Endothelial cell of umbilical vein (primary cell): ENCODE results near the gene B3GNT9. TPM values are rescaled to one million over a fixed set of nuclear protein-coding genes. Genes with fewer than 3 reads are reported as not detected.
A peak's percentile ranks its signal among the peaks of the same experiment; 100 is the strongest.

ENCODE experiments used
- BruUV-seq: library from RNA; stranded (reverse); fragments of 400-500 nt; replicated peaks from 2 replicates; lab custom pipeline; 2021; lab: Mats Ljungman, UMichigan
- CTCF ChIA-PET: fragments of 300-600, 350-600 bp; sonication (Branson Sonifier 250); formaldehyde crosslinking; loops from one replicate; lab custom pipeline; 2021; ENCODE audit warnings: antibody characterized with exemption, inconsistent platforms; lab: Charles Lee
- POLR2A ChIA-PET: fragments of 300-600, 350-600 bp; sonication (Branson Sonifier 250); formaldehyde crosslinking; loops from one replicate; lab custom pipeline; 2021; ENCODE audit warnings: antibody characterized with exemption, inconsistent platforms; lab: Charles Lee
- DNase-seq: peaks from one replicate; pipeline ENCODE4 v3.0.0-alpha.2; 2011; ENCODE audit warnings: low read depth, low spot score
- FAIRE-seq: peaks from 2 replicates; lab custom pipeline; 2011; peaks lifted over from hg19 to GRCh38; lab: Jason Lieb, UNC
- H2AFZ ChIP-seq: 2 replicates; pipeline ENCODE4 v1.6.0; 2012; ENCODE audit warnings: low read depth, low read length, control low read depth, inconsistent platforms
- H3K27ac ChIP-seq: 2 replicates; pipeline ENCODE4 v1.5.1; 2011; ENCODE audit warnings: low read depth, mild to moderate bottlenecking, control low read depth, low read length, moderate library complexity; ENCODE audit not compliant: insufficient read depth
- H3K27me3 ChIP-seq, 2 experiments: 2 replicates each; pipeline versions ENCODE4 v1.6.0 to v1.6.1; 2011; ENCODE audit warnings: low read length in 2 of 2, mixed read lengths in 1 of 2; ENCODE audit not compliant: control insufficient read depth in 2 of 2, insufficient read depth in 2 of 2
- H3K36me3 ChIP-seq, 2 experiments: 2 replicates in 1 of 2; 3 replicates in 1 of 2; pipeline ENCODE4 v1.5.1; 2011; ENCODE audit warnings: low read length in 2 of 2, mild to moderate bottlenecking in 1 of 2, moderate library complexity in 1 of 2; ENCODE audit not compliant: control insufficient read depth in 2 of 2, insufficient read depth in 2 of 2; ENCODE audit errors: extremely low read depth in 1 of 2
- H3K4me1 ChIP-seq: 3 replicates; pipeline ENCODE4 v1.5.1; 2011; ENCODE audit warnings: mild to moderate bottlenecking, low read length; ENCODE audit not compliant: control insufficient read depth, insufficient read depth; ENCODE audit errors: extremely low read depth
- H3K4me2 ChIP-seq: 2 replicates; pipeline ENCODE4 v1.6.1; 2011; ENCODE audit warnings: low read length, control low read depth, mixed read lengths; ENCODE audit not compliant: insufficient read depth
- H3K4me3 ChIP-seq, 3 experiments: fragments of 200-600 bp in 1 of 3; sonication (generic), shearing (Covaris generic) in 1 of 3; replicated peaks in 1 of 3; 2 replicates each; pipeline ENCODE4 v1.5.1; 2011 to 2016; ENCODE audit warnings: control low read depth in 3 of 3, low read length in 3 of 3, mild to moderate bottlenecking in 2 of 3, inconsistent platforms in 1 of 3, low read depth in 1 of 3, moderate library complexity in 1 of 3; ENCODE audit not compliant: insufficient read depth in 1 of 3
- H3K79me2 ChIP-seq: 2 replicates; pipeline ENCODE4 v1.6.0; 2012; ENCODE audit warnings: low read length, inconsistent platforms; ENCODE audit not compliant: control insufficient read depth, insufficient read depth
- H3K9ac ChIP-seq: replicated peaks from 2 replicates; pipeline ENCODE3; 2011; ENCODE audit warnings: low read length, control low read depth; ENCODE audit not compliant: insufficient read depth; ENCODE audit errors: extremely low read depth
- H3K9me1 ChIP-seq: replicated peaks from 3 replicates; pipeline ENCODE4 v1.6.0; 2011; ENCODE audit warnings: mild to moderate bottlenecking, low read length; ENCODE audit not compliant: control insufficient read depth, insufficient read depth; ENCODE audit errors: extremely low read depth
- H3K9me3 ChIP-seq: replicated peaks from 2 replicates; pipeline ENCODE4 v1.5.1; 2012; ENCODE audit warnings: low read length, inconsistent platforms; ENCODE audit not compliant: control insufficient read depth, insufficient read depth
- H4K20me1 ChIP-seq: replicated peaks from 2 replicates; pipeline ENCODE3; 2011; ENCODE audit warnings: mild to moderate bottlenecking, low read length; ENCODE audit not compliant: control insufficient read depth, insufficient read depth; ENCODE audit errors: extremely low read depth
- CTCF ChIP-seq, 2 donors: IDR thresholded peaks; 1 replicate in 1 of 2; 2 replicates in 1 of 2; pipeline ENCODE4 v1.5.1; 2011; ENCODE audit warnings: low read length in 2 of 2, mild to moderate bottlenecking in 2 of 2, moderate library complexity in 2 of 2, control low read depth in 1 of 2, inconsistent platforms in 1 of 2, low read depth in 1 of 2; ENCODE audit not compliant: insufficient read depth in 1 of 2; ENCODE audit errors: extremely low read depth in 1 of 2
- EZH2 ChIP-seq: IDR thresholded peaks from 2 replicates; pipeline ENCODE4 v1.6.1; 2012; ENCODE audit warnings: borderline replicate concordance, low read depth, mild to moderate bottlenecking, moderate library complexity, low read length, inconsistent platforms; ENCODE audit not compliant: severe bottlenecking
- FOS ChIP-seq: IDR thresholded peaks from 2 replicates; pipeline ENCODE4 v1.6.1; 2011; ENCODE audit warnings: mild to moderate bottlenecking, low read length, moderate library complexity, borderline replicate concordance; ENCODE audit not compliant: insufficient read depth
- GATA2 ChIP-seq: IDR thresholded peaks from 2 replicates; pipeline ENCODE4 v1.7.0; 2011; ENCODE audit warnings: low read depth, mild to moderate bottlenecking, moderate library complexity, mixed read lengths, low read length; ENCODE audit not compliant: insufficient read length, insufficient read depth
- JUN ChIP-seq: IDR thresholded peaks from 2 replicates; pipeline ENCODE4 v1.6.1; 2011; ENCODE audit warnings: borderline replicate concordance, low read depth; ENCODE audit not compliant: insufficient read length, insufficient read depth
- MAX ChIP-seq: IDR thresholded peaks from 2 replicates; pipeline ENCODE4 v1.6.1; 2011; ENCODE audit not compliant: insufficient read depth, insufficient read length
- MYC ChIP-seq: IDR thresholded peaks from one replicate; pipeline ENCODE4 v1.6.1; 2011; ENCODE audit warnings: mild to moderate bottlenecking, low read depth, low read length
- POLR2A ChIP-seq: IDR thresholded peaks from 2 replicates; pipeline ENCODE4 v1.6.1; 2012; ENCODE audit warnings: low read depth, mild to moderate bottlenecking, control low read depth, low read length
- POLR2AphosphoS5 ChIP-seq: IDR thresholded peaks from 2 replicates; pipeline ENCODE4 v1.6.1; 2012; ENCODE audit warnings: low read depth, mild to moderate bottlenecking, control low read depth, low read length, moderate library complexity; ENCODE audit not compliant: insufficient read depth
- dilution Hi-C: fragments of 300-500 bp; cut with MboI; formaldehyde crosslinking; loops from one replicate; pipeline ENCODE4 v1.15.0; 2019; ENCODE audit warnings: low sequenced_read_pairs; ENCODE audit not compliant: extremely low pct_ligation_motif_present
- intact Hi-C: fragments of 100-400 bp; cut with micrococcal nuclease; formaldehyde crosslinking; loops from one replicate; pipeline ENCODE4 v1.10.0; 2022
- polyA plus RNA-seq, 4 experiments: library from polyadenylated mRNA; depleted of rRNA in 3 of 4; stranded (reverse) in 3 of 4; unstranded in 1 of 4; fragments of >200 nt; gene quantifications; 2 replicates each; pipeline versions ENCODE4 v1.2.1 to v1.2.3, GENCODE V29; 2011 to 2012; ENCODE audit warnings: missing spikeins in 1 of 4
- total RNA-seq: library from RNA; stranded (reverse); gene quantifications from 2 replicates; pipeline ENCODE4 v1.2.3, GENCODE V29; 2021

Gene B3GNT9
- total and polyA plus RNA-seq, 2 donors (not counting 3 experiments of a cell fraction or from before 2014, with no cell fraction given): 4.0 to 6.4 TPM

DNA sequence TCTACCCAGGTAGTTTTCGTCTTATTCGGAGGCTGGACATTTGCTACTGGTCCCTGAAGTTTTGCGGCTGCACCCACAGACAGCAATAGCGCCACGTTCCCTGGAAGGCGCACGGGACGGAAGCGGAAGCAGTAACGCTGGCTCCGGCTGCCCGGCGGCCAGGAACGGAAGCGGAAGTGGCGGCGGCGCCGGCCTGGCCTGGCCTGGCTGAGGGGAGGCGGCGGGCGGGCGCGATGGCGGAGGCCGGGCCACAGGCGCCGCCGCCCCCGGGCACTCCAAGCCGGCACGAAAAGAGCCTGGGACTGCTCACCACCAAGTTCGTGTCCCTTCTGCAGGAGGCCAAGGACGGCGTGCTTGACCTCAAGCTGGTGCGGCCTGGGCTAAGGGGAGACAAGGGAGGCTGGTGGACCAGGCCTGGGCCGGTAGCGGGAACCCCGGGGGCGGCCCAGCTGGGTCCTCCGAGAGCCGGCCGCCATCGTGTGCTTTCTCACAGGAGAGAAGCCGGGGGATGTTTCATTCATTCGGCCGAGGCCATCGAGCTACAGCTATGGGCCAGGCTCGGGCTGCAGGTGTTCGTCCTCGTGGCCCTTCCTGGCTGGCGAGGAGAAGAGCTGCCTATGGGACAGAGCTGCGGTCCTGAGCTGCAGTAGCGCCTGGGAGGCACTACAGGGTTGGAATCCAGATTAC, 41.3 kb upstream of the B3GNT9 start, which contains the start of gene E2F4:
E2F4 (plus strand) TSS at position 161 of the 687 bp plus-strand sequence; CDS start at position 234, 73 bp downstream.
- no peaks in the 10 kb centered on the region for H3K9me1 ChIP-seq
- CTCF ChIA-PET: interaction anchor here (1.1 to 1.5 kb wide), 4 partner anchors 10 to 208 kb away, joined by 3 to 6 read pairs (median 4); no protein-coding TSS in a partner anchor
- H3K4me1 ChIP-seq: peaks cover 36% of the 10 kb centered on the region
- no peaks in the 10 kb centered on the region for H3K27me3 ChIP-seq
- H3K27ac ChIP-seq: peak within 1 kb of the TSS; percentile 88
- H3K36me3 ChIP-seq: peaks cover 14 to 27% of the 10 kb centered on the region in 2 experiments
- H3K9me3 ChIP-seq: no peaks in the 10 kb centered on the region
- peak within 1 kb of the TSS; percentile 91 for H3K9ac ChIP-seq
- peak; percentile 88 for DNase-seq
- no peaks in the 10 kb centered on the region for H4K20me1 ChIP-seq
- peak; percentile 93 for TF ChIP-seq POLR2A
- no peak for TF ChIP-seq CTCF (IDR thresholded peaks at IDR 0.05; ENCODE audit: extremely low read depth in 1 of 2, insufficient read depth in 1 of 2, low read depth in 1 of 2, low read length in 2 of 2)
- no peak for TF ChIP-seq GATA2
- no peak for TF ChIP-seq EZH2
- TF ChIP-seq POLR2AphosphoS5: peak; percentile 93
- TF ChIP-seq JUN: no peak
- no peak for TF ChIP-seq FOS
- peak; percentile 22 for TF ChIP-seq MYC
- no peak for TF ChIP-seq MAX
- intact Hi-C loops (loop anchor here (1.0 to 10.0 kb wide), 3 partner anchors 8 to 203 kb away; partner anchors contain the start of genes TMEM208 and TPPP3), dilution Hi-C loops (no loop called here)
- H2AFZ ChIP-seq: peak within 1 kb of the TSS; percentile 19
- POLR2A ChIA-PET: interaction anchor here (1.0 kb wide), 1 partner anchor 52 kb away, joined by 3 read pairs; no protein-coding TSS in a partner anchor
- peak within 1 kb of the TSS; percentile 54 to 83 (median 57) for H3K4me3 ChIP-seq
- TSS peak; percentile 36 for BruUV-seq
- H3K4me2 ChIP-seq: peak within 1 kb of the TSS; percentile 69
- peak; percentile 95 for FAIRE-seq
- H3K79me2 ChIP-seq: peaks cover 46% of the 10 kb centered on the region
